ENCODE results near the gene HIC1. TPM values are rescaled to one million over a fixed set of nuclear protein-coding genes. Genes with fewer than 3 reads are reported as not detected.

Gene HIC1
- 10 to 100 TPM; 20.5 to 33.1 TPM for total RNA-seq

DNA sequence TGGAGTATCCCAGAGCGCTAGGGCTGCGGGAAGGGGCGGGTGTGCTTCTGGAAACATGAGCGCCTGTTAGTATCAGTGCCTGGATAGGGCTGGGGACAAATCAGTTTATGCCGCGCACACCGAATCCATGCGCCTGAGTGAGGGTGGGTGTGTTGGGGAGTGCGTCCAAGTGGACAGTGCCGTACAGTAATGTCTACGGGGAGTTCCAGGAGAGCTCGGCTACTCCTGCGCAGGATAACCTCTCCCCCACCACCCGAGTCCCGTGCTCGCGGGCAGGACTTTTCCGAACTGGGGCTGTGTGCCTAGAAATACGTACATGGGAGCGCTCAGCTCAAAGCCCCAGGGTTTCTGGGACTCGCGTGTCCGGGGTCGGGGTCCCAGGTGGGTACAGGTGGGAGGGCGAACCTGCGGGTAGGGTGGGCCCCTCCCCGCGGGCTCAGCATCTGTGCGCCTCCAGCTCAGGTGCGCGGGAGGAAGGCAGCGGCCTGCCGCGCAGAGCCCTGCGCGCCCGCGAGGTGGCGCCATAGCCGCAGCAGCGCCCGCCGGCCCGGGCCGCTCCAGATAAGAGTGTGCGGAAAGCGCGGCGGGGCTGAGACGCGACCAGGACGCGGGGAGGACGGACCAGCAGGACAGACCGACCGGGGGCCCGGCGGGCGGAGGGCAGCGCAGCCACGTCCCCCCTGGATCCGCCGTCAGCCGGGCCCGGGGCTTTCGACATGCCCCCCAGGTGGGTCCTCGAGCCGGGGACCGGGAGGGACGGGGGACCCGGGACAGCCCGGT is at the start of gene HIC1:
TSS of gene HIC1 (plus strand) at position 592 of the 780 bp plus-strand sequence. CDS start 1,588 bp downstream, outside the sequence.
- Histone ChIP-seq H3K27me3 (replicated peaks; ENCODE audit: insufficient read depth) (no peaks in the 10 kb centered on the region), H3K4me3 (peak within 1 kb of the TSS; percentile 43 to 46), H3K4me1 (replicated peaks) (peaks cover 4% of the 10 kb centered on the region), H3K9me3 (no peaks in the 10 kb centered on the region), H3K36me3 (no peaks in the 10 kb centered on the region), H3K27ac (peak within 1 kb of the TSS; percentile 77 to 82)
- DNase-seq (ENCODE audit: low spot score) = peak; percentile 65
- intact Hi-C loops (cut with DNase I) = loop anchor here (2.0 to 10.0 kb wide), 5 partner anchors 38 to 340 kb away; partner anchors contain the start of genes SGSM2 and TSR1
- WGBS = under 1% methylated on average over 64 of the region's 72 CpGs
- TF ChIP-seq, protein P1, sequence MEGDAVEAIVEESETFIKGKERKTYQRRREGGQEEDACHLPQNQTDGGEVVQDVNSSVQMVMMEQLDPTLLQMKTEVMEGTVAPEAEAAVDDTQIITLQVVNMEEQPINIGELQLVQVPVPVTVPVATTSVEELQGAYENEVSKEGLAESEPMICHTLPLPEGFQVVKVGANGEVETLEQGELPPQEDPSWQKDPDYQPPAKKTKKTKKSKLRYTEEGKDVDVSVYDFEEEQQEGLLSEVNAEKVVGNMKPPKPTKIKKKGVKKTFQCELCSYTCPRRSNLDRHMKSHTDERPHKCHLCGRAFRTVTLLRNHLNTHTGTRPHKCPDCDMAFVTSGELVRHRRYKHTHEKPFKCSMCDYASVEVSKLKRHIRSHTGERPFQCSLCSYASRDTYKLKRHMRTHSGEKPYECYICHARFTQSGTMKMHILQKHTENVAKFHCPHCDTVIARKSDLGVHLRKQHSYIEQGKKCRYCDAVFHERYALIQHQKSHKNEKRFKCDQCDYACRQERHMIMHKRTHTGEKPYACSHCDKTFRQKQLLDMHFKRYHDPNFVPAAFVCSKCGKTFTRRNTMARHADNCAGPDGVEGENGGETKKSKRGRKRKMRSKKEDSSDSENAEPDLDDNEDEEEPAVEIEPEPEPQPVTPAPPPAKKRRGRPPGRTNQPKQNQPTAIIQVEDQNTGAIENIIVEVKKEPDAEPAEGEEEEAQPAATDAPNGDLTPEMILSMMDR (IDR thresholded peaks at IDR 0.05) = peak; percentile 96 to 98 (median 98)
- TF ChIP-seq POLR2AphosphoS5 (IDR thresholded peaks at IDR 0.05) (no peak), POLR2A (IDR thresholded peaks at IDR 0.05) (peak; percentile 62)

- Histone ChIP-seq H3K27me3 (replicated peaks; ENCODE audit: insufficient read depth) (no peaks in the 10 kb centered on the region), H3K4me3 (no peak overlapping the region), H3K4me1 (replicated peaks) (peaks cover 3% of the 10 kb centered on the region), H3K36me3 (no peaks in the 10 kb centered on the region), H3K9me3 (no peaks in the 10 kb centered on the region), H3K27ac (no peak overlapping the region)
- no peak for TF ChIP-seq POLR2AphosphoS5 (IDR thresholded peaks at IDR 0.05)
- TF ChIP-seq POLR2A (IDR thresholded peaks at IDR 0.05) = no peak
- TF ChIP-seq, protein P1 (IDR thresholded peaks at IDR 0.05) = no peak
- no peak for DNase-seq (ENCODE audit: low spot score)
- WGBS = 84% methylated on average over 15 of the region's 15 CpGs
- intact Hi-C loops (cut with DNase I) = no loop called here
These were observed 46.4 kb upstream of the HIC1 start for GRCh38 chr17:2008332-2009126.

GRCh38 chr17:2009737-2010136 is 45.2 kb upstream of the HIC1 start:
- Histone ChIP-seq H3K27me3 (replicated peaks; ENCODE audit: insufficient read depth) (no peaks in the 10 kb centered on the region), H3K4me3 (no peak overlapping the region), H3K9me3 (no peaks in the 10 kb centered on the region), H3K4me1 (replicated peaks) (peaks cover 3% of the 10 kb centered on the region), H3K36me3 (no peaks in the 10 kb centered on the region), H3K27ac (no peak overlapping the region)
- WGBS = 92% methylated on average over 10 of the region's 10 CpGs
- TF ChIP-seq, protein P1 (IDR thresholded peaks at IDR 0.05) = no peak
- TF ChIP-seq POLR2A (IDR thresholded peaks at IDR 0.05) (no peak), POLR2AphosphoS5 (IDR thresholded peaks at IDR 0.05) (no peak)
- no peak for DNase-seq (ENCODE audit: low spot score)
- intact Hi-C loops (cut with DNase I) = no loop called here

GRCh38 chr17:2011411-2012371 is 43.2 kb upstream of the HIC1 start:
- peak; percentile 91 for TF ChIP-seq POLR2AphosphoS5 (IDR thresholded peaks at IDR 0.05)
- TF ChIP-seq, protein P1 (IDR thresholded peaks at IDR 0.05) = no peak
- peak overlapping the region in 1 of 2 donors; percentile 1 for H3K4me3 ChIP-seq
- 14% methylated on average over 24 of the region's 24 CpGs for WGBS
- intact Hi-C loops (cut with DNase I) = no loop called here
- H3K36me3 ChIP-seq = no peaks in the 10 kb centered on the region
- peak; percentile 89 for DNase-seq (ENCODE audit: low spot score)
- H3K27ac ChIP-seq = peak overlapping the region; percentile 66 to 86
- no peaks in the 10 kb centered on the region for H3K9me3 ChIP-seq
- peaks cover 3% of the 10 kb centered on the region for H3K4me1 ChIP-seq (replicated peaks)
- H3K27me3 ChIP-seq (replicated peaks; ENCODE audit: insufficient read depth) = no peaks in the 10 kb centered on the region
